ENCODE data around the gene FKBP6.

GRCh38 chr7:73382934-73383503 lies 55.1 kb downstream of the FKBP6 start:
- TF ChIP-seq ELF4 (IDR thresholded peaks at IDR 0.05) (no peak), HDGF (IDR thresholded peaks at IDR 0.05; ENCODE audit: borderline replicate concordance) (no peak), SP1 (IDR thresholded peaks at IDR 0.05) (no peak), SUZ12 (IDR thresholded peaks at IDR 0.05) (no peak), BHLHE40 (IDR thresholded peaks at IDR 0.05; ENCODE audit: borderline replicate concordance) (no peak), TARDBP (IDR thresholded peaks at IDR 0.05) (no peak), ZNF384 (IDR thresholded peaks at IDR 0.05) (no peak)

Measured in HEK293T (cell line).